ENCODE results near the gene ADD1. TPM values are rescaled to one million over a fixed set of nuclear protein-coding genes. Genes with fewer than 3 reads are reported as not detected.

The ADD1 gene
- total and polyA plus RNA-seq, 2 of the 13 experiments (the other 11 are each of a cell fraction or from before 2014, with no cell fraction given): 73.9 to 122 TPM

- TF ChIP-seq ZNF354B (CRISPR knock-in tag; IDR thresholded peaks at IDR 0.05) (0 out of 2 replicates have a peak, but pooled peaks have one; percentile 92), ZSCAN9 (CRISPR knock-in tag; IDR thresholded peaks at IDR 0.05; ENCODE audit: borderline replicate concordance) (peak; percentile 95), NR2C2 (CRISPR knock-in tag; IDR thresholded peaks at IDR 0.05; ENCODE audit: borderline replicate concordance) (peak; percentile 94), JUND (CRISPR knock-in tag; IDR thresholded peaks at IDR 0.05) (0 out of 2 replicates have a peak, but pooled peaks have one; percentile 33), ZSCAN20 (CRISPR knock-in tag; IDR thresholded peaks at IDR 0.05; ENCODE audit: borderline replicate concordance) (0 out of 2 replicates have a peak, but pooled peaks have one; percentile 20), ZNF234 (CRISPR knock-in tag; conservative IDR thresholded peaks at IDR 0.05) (peak; percentile 65; the same call in 1 of the 2 replicates), RXRB (CRISPR knock-in tag; IDR thresholded peaks at IDR 0.05; ENCODE audit: borderline replicate concordance) (peak; percentile 63), SATB2 (CRISPR knock-in tag; IDR thresholded peaks at IDR 0.05) (peak; percentile 85), PITX1 (CRISPR knock-in tag; IDR thresholded peaks at IDR 0.05) (0 out of 2 replicates have a peak, but pooled peaks have one; percentile 30), HNRNPK (IDR thresholded peaks at IDR 0.05; ENCODE audit: low read depth, low read length, poor library complexity, severe bottlenecking) (peak; percentile 79), ISL2 (CRISPR knock-in tag; IDR thresholded peaks at IDR 0.05) (no peak; the same call in 1 of the 2 replicates), KDM6A (CRISPR knock-in tag; IDR thresholded peaks at IDR 0.05; ENCODE audit: low read depth) (no peak), ZNF776 (CRISPR knock-in tag; IDR thresholded peaks at IDR 0.05) (peak; percentile 93), CAMTA2 (CRISPR knock-in tag; IDR thresholded peaks at IDR 0.05; ENCODE audit: borderline replicate concordance) (peak; percentile 91), E2F1 (CRISPR knock-in tag; IDR thresholded peaks at IDR 0.05) (peak; percentile 98), FOXC1 (CRISPR knock-in tag; IDR thresholded peaks at IDR 0.05; ENCODE audit: borderline replicate concordance) (peak; percentile 96; the same call in 1 of the 2 replicates), HNF1A (IDR thresholded peaks at IDR 0.05; ENCODE audit: low read depth) (no peak; the same call in 1 of the 2 replicates), HNF1A (CRISPR knock-in tag; IDR thresholded peaks at IDR 0.05; ENCODE audit: borderline replicate concordance) (peak; percentile 85), U2AF1 (optimal IDR thresholded peaks at IDR 0.05; ENCODE audit: low read depth, low read length) (no peak), GPBP1L1 (CRISPR knock-in tag; IDR thresholded peaks at IDR 0.05) (no peak)
Measured at GRCh38 chr4:2963175-2963965, 119.7 kb downstream of the ADD1 start, which contains the start of the genes GRK4 and NOP14 (continued).
